ENCODE measurements around the gene INTU. TPM values are rescaled to one million over a fixed set of nuclear protein-coding genes. Genes with fewer than 3 reads are reported as not detected.
A peak's percentile ranks its signal among the peaks of the same experiment; 100 is the strongest.

INTU gene
- total and polyA plus RNA-seq, 9 of the 15 experiments (the other 6 are each of a cell fraction or from before 2014, with no cell fraction given) = 1.5 to 8.9 (median 3.9) TPM

GRCh38 chr4:127730142-127730913, 97.6 kb downstream of the INTU start, which contains the start of gene SLC25A31 (continued):
- TF ChIP-seq MGA (IDR thresholded peaks at IDR 0.05) (0 out of 2 replicates have a peak, but pooled peaks have one; percentile 17), USF1 (CRISPR knock-in tag; IDR thresholded peaks at IDR 0.05) (peak; percentile 88), MAX (CRISPR knock-in tag; IDR thresholded peaks at IDR 0.05) (peak; percentile 37), POLR3A (IDR thresholded peaks at IDR 0.05; ENCODE audit: borderline replicate concordance, extremely low read depth, insufficient read depth, insufficient read length) (no peak), USF2 (CRISPR knock-in tag; IDR thresholded peaks at IDR 0.05) (peak; percentile 51), RAD51 (IDR thresholded peaks at IDR 0.05; ENCODE audit: borderline replicate concordance, low read depth) (peak; percentile 36; the same call in 1 of the 2 replicates), LEF1 (IDR thresholded peaks at IDR 0.05) (no peak), TRIM24 (IDR thresholded peaks at IDR 0.05) (no peak)
